Mesenteric fat pad (tissue), 1 donor: Measurements from ENCODE around the gene PSMC3. TPM values are rescaled to one million over a fixed set of nuclear protein-coding genes. Genes with fewer than 3 reads are reported as not detected.

Source experiments
- DNase-seq: peaks from one replicate; pipeline ENCODE4 v3.0.0-alpha.2; 2020; ENCODE audit warnings: low spot score
- total RNA-seq: library from RNA; stranded (reverse); fragmentation: NEBNext Ultra II Directional; extraction: Animal tissue kit (Norgen Biotek cat#: 25700); gene quantifications from one replicate; pipeline ENCODE4 v1.2.1, GENCODE V29; 2021
- donor health status: DM: yes; HTN: yes; CAD: no.

Gene PSMC3
- total RNA-seq, 1 donor from 2014 or later, result 116 TPM

GRCh38 chr11:47395223-47396048 lies 30.8 kb downstream of the PSMC3 start:
- no peak for DNase-seq

DNA sequence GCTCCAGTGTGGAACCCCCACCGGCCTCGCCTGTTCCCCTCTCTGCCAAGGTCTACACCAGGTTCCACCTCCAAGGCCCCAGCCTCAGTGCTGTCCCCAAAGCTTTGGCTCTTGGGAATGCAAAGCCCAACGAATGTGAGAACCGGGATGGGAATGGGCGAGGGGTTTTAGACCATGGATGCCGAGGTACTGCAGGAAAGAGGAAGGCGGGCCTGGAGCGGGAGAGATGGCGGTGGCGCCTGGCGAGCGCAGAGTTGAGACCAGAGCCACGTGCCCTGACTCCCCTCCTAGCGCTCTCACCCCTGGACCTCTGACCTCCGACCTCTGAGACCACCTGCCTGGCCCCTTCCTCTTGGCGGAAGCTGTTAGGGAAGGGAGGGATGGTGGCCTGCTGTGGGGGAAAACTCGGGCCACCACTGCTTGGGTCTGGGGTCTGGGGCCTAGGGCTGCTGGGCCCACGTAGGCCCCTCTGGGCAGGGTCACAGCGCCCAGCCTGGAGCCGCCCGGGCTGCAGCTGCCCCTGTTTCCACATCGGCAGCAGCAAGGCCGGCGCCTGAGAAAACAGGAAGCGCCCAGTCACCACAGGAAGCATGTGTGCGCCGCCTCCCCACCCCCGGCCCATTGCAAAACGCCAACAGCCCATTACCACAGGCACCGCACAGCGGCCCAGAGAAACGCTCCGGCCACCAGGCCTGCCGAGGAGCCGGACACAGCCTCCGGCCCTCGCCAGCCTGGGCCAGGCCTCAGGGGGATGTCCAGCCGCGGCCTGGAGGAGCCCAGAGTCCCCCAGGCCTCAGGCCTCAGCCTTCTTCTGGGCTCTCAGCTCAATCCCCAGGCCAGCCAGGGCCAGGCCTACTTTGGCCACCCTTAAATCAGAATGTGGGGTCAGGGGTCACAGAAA lies 31.7 kb downstream of the PSMC3 start:
- DNase-seq, result no peak

- DNase-seq, result no peak
These were observed 32.3 kb downstream of the PSMC3 start for GRCh38 chr11:47394050-47394321.

GRCh38 chr11:47393163-47394049 lies 32.8 kb downstream of the PSMC3 start:
- DNase-seq, result no peak

DNA sequence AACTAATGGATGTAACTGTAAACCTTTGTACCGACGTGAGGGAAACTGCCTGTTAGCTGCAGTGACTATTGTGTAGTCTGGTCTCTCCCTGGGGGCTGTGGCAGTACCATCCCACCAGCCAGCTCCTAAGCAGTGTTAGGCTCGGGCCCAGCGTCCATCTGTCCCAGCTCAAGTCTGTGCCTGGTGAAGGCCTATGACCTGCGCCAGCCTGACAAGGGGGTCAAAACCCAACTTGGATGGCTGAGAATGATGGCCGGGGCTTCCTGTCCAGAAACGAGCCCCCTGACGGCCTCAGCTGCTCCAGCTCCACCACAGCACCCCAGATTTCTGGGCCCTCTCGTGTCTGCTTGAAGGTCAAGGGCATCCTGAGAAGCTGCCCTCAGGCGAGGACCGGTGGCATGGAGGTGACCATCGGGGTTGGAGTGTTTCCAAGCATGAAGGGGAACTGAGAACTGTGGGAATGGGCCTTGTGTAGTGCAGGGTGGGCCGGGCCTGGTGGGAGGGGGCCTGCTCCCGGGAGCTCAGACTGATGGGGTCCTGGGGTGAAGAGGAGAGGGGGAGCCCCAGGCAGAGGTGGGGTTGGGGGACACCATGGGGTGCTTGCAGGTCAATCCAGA lies 33.6 kb downstream of the PSMC3 start:
- no peak for DNase-seq

- DNase-seq, result no peak
These were observed 34.4 kb downstream of the PSMC3 start for GRCh38 chr11:47391711-47392432.

GRCh38 chr11:47391077-47391583 lies 35.1 kb downstream of the PSMC3 start:
- no peak for DNase-seq

GRCh38 chr11:47390422-47390760 lies 35.8 kb downstream of the PSMC3 start:
- no peak for DNase-seq

DNA sequence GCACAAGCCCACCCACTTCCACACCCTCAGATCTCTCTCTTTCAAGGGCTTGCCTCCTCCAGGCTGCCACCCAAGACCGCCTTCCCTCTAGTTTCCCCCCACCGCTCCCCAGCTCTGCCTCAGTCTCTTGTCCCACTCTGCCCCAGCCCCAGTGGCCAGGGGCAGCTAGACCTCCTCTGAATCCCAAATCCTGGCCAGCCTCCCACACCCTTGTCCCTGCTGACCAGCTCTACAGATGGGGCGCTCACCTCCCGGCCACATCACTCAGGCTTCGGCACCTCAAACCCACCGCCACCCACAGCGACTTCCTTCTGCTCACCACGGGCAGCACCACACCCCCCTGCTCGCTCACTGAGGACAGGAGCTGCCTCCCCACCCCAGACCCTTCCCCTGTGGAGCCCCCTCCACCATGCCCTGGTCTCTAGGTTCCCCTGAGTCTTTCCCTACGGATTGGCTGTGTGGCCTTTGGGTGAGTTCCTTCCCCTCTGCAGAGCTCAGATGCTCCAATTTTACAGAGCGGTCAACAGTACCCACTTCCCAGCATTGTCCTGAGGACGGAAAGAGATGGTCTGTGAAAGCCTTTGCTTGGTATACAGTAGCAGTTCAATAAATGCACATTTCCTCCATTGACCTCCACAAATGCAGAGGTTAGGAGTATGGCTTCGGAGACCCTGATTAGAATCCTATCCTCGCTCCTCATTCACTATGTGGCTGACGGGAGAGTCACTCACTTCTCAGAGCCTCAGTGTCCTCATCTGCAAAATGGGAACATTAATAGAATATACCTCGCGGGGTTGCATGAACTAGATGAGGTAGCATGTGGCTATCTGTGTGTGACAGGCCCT lies 36.4 kb downstream of the PSMC3 start:
- no peak for DNase-seq

GRCh38 chr11:47388697-47389576 lies 37.3 kb downstream of the PSMC3 start:
- DNase-seq, result no peak

GRCh38 chr11:47387944-47388696 lies 38.1 kb downstream of the PSMC3 start:
- DNase-seq, result no peak

DNA sequence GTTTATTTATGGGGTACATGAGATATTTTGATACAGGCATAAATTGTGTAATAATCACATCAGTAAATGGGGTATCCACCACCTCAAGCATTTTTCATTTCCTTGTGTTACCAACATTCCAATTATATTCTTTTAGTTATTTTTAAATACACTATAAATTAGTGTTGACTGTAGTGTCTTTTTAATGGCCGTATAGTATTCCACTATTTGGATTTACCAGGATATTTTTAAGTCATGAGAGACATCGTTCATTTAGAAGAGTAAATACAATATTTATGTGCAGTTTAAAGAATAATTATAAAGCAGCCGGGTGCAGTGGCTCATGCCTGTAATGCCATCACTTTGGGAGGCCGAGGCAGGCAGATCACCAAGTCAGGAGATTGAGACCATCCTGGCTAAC lies 41.7 kb downstream of the PSMC3 start:
- DNase-seq, result no peak

GRCh38 chr11:47383071-47383470 lies 43.2 kb downstream of the PSMC3 start:
- DNase-seq, result no peak

DNA sequence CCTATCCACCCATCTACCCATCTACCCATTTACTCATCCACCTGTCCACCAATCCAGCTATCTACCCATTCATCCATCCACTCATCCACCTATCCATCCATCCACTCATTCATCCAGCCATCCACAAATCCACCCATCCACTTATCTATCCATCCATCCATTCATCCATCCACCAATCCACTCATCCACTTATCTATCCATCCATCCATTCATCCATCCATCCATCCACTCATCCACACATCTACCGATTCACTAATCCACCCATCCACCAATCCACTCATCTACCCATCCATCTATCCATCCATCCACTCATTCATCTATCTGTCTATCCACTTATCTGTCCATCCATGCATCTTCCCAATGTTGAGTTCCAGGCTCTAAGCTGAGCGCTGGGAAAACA lies 46.2 kb downstream of the PSMC3 start:
- no peak for DNase-seq

DNA sequence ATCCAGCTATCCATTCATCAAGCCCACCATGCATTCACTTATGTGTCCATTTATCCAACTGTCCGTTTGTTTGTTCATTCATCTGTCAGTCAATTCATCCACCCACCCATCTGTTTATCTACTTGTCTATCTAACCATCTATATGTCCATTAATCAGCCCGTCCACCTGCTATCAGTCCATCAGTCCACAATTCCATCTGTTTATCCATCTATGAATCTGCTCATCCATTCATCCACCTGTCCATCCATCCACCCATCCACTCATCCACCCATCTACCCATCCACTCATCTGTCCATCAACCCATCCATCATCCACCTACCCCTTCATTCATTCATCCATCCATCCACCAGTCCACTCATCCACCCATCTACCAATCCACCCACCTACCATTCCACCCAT lies 46.9 kb downstream of the PSMC3 start:
- DNase-seq, result no peak

DNA sequence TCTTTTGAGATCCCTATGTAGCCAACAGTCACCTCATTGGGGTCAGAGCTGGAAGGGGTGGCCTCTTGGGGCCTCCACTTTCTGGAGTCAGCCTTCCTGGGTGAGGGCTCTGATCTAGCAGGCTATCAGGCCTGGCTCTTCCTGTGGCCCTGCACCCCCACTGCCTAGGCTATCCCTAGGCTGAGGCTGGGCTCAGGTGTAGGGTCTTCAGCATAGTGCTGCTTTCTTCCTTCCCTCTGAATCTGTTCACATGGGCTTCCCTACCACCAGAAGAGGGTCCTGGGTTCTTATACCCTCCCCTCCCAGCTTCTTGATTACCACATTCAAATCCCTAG lies 47.4 kb downstream of the PSMC3 start:
- no peak for DNase-seq

GRCh38 chr11:47378010-47378835 lies 48.0 kb downstream of the PSMC3 start, which contains the start of gene SPI1:
Gene SPI1 (minus strand): TSS chr11:47378547. CDS start chr11:47378353, 194 bp downstream.
- DNase-seq, result no peak
